Motor neuron (in vitro differentiated cells): ENCODE data around the gene TMEM273. TPM values are rescaled to one million over a fixed set of nuclear protein-coding genes. Genes with fewer than 3 reads are reported as not detected.
A peak's percentile ranks its signal among the peaks of the same experiment; 100 is the strongest.

Experiments used
- ATAC-seq, 8 experiments: fragments of 200-7000 bp; cut with Tn5 transposase; replicated peaks in 6 of 8; 2 replicates each; pipeline ENCODE4 v1.8.0; 2021; ENCODE audit warnings: mild to moderate bottlenecking in 8 of 8, moderate library complexity in 8 of 8
- H3K27ac ChIP-seq, 2 donors: fragments of 250-450 bp; sonication (Bioruptor Pico); 2 replicates each; pipeline ENCODE4 v1.9.0; 2021; ENCODE audit warnings: antibody characterized with exemption in 2 of 2, mild to moderate bottlenecking in 2 of 2, moderate library complexity in 1 of 2
- H3K4me1 ChIP-seq, 2 donors: fragments of 250-450 bp; sonication (Bioruptor Pico); replicated peaks in 1 of 2; 2 replicates each; pipeline ENCODE4 v1.6.1; 2021; ENCODE audit warnings: antibody characterized with exemption in 2 of 2, mild to moderate bottlenecking in 2 of 2, moderate library complexity in 1 of 2
- H3K4me3 ChIP-seq, 5 donors: fragments of 250-450 bp; sonication (Bioruptor Pico); 2 replicates each; pipeline ENCODE4 v1.9.0; 2021; ENCODE audit warnings: antibody characterized with exemption in 5 of 5, mild to moderate bottlenecking in 5 of 5, moderate library complexity in 4 of 5
- WGBS, 10 experiments: fragments of 450-650 bp; shearing (Covaris generic); methylation state at CpG; one replicate each; pipeline ENCODE4 v1.0.0; 2022; 5-methylcytosine and 5-hydroxymethylcytosine counted together
- in situ Hi-C, 9 experiments: fragments of 400-800 bp; cut with MboI; loops; one replicate each; pipeline ENCODE4 v1.15.0; 2021; ENCODE audit warnings: low sequenced_read_pairs in 9 of 9, low pct_unique_long_range_greater_than_20kb in 2 of 9; ENCODE audit not compliant: unreplicated experiment in 9 of 9
- total RNA-seq, 8 experiments: library from RNA; unstranded; fragments of 300-600 nt; gene quantifications; 2 replicates each; pipeline versions ENCODE4 v1.2.3 to v1.2.4, GENCODE V29; 2022

Gene TMEM273
- total RNA-seq, 8 experiments from 2014 or later = 0.25 to 0.71 (median 0.36) TPM; not detected in 4

- Histone ChIP-seq H3K4me1 (peaks cover 3 to 7% of the 10 kb centered on the region in 2 donors), H3K4me3 (no peak overlapping the region), H3K27ac (no peak overlapping the region)
- 70 to 100% (median 100%) methylated on average over 1 to 4 of the region's 4 CpGs; no CpG with 5 or more reads in 1 of the 10 experiments for WGBS, 10 experiments
- in situ Hi-C loops = no loop called here
- ATAC-seq = no peak
Observed at GRCh38 chr10:49110684-49111319, 77.4 kb downstream of the TMEM273 start.

GRCh38 chr10:49109669-49110340, 78.4 kb downstream of the TMEM273 start:
- in situ Hi-C loops = no loop called here
- Histone ChIP-seq H3K27ac (no peak overlapping the region), H3K4me3 (no peak overlapping the region), H3K4me1 (peaks cover 3 to 7% of the 10 kb centered on the region in 2 donors)
- ATAC-seq = peak in 7 of 8 experiments; percentile 15 to 98 (median 51)
- WGBS, 10 experiments = 0 to 100% (median 77%) methylated on average over 1 to 6 of the region's 9 CpGs

GRCh38 chr10:49108656-49109055, 79.5 kb downstream of the TMEM273 start:
- in situ Hi-C loops = no loop called here
- Histone ChIP-seq H3K4me3 (no peak overlapping the region), H3K27ac (no peak overlapping the region), H3K4me1 (peaks cover 3 to 7% of the 10 kb centered on the region in 2 donors)
- no peak for ATAC-seq
- WGBS, 10 experiments = 80 to 100% (median 100%) methylated on average over 1 of the region's 7 CpGs; no CpG with 5 or more reads in 6 of the 10 experiments

- no peak overlapping the region for H3K27ac ChIP-seq
- no peak for ATAC-seq
- in situ Hi-C loops = no loop called here
- H3K4me1 ChIP-seq = peaks cover 3 to 7% of the 10 kb centered on the region in 2 donors
- H3K4me3 ChIP-seq = no peak overlapping the region
- WGBS, 10 experiments = 74 to 100% (median 100%) methylated on average over 1 to 5 of the region's 8 CpGs; no CpG with 5 or more reads in 7 of the 10 experiments
Observed at GRCh38 chr10:49107887-49108267, 80.3 kb downstream of the TMEM273 start.

- Histone ChIP-seq H3K4me1 (peaks cover 3 to 7% of the 10 kb centered on the region in 2 donors), H3K4me3 (no peak overlapping the region), H3K27ac (no peak overlapping the region)
- in situ Hi-C loops = no loop called here
- no peak for ATAC-seq
- WGBS, 10 experiments = 86 to 100% (median 93%) methylated on average over 1 to 7 of the region's 17 CpGs; no CpG with 5 or more reads in 3 of the 10 experiments
Observed at GRCh38 chr10:49107111-49107886, 80.9 kb downstream of the TMEM273 start.

GRCh38 chr10:49106451-49106850, 81.7 kb downstream of the TMEM273 start:
- H3K4me3 ChIP-seq = no peak overlapping the region
- H3K27ac ChIP-seq = no peak overlapping the region
- in situ Hi-C loops = no loop called here
- WGBS, 10 experiments = 0 to 80% (median 49%) methylated on average over 1 to 2 of the region's 7 CpGs; no CpG with 5 or more reads in 6 of the 10 experiments
- peaks cover 3 to 7% of the 10 kb centered on the region in 2 donors for H3K4me1 ChIP-seq
- ATAC-seq = no peak

GRCh38 chr10:49105076-49105475, 83.1 kb downstream of the TMEM273 start:
- Histone ChIP-seq H3K4me3 (no peak overlapping the region), H3K4me1 (peaks cover 3 to 5% of the 10 kb centered on the region in 2 donors), H3K27ac (no peak overlapping the region)
- 63 to 95% (median 73%) methylated on average over 2 to 4 of the region's 4 CpGs; no CpG with 5 or more reads in 1 of the 10 experiments for WGBS, 10 experiments
- in situ Hi-C loops = no loop called here
- no peak for ATAC-seq

Other genes with a start within 250 kb of the TMEM273 start
- gene LRRC18, start 248.6 kb downstream of the TMEM273 start, total RNA-seq = under 1 TPM in 3 of 8 experiments, not detected in 5; 0.13 to 0.33 (median 0.14) TPM
- 10 to 100 TPM in 1 of 8 experiments, 1 to 10 TPM in 5, under 1 TPM in 2; 0.24 to 19.0 (median 2.0) TPM for gene VSTM4, start 72.9 kb downstream of the TMEM273 start, total RNA-seq
- gene FAM170B, start 54.4 kb downstream of the TMEM273 start, total RNA-seq = under 1 TPM in 4 of 8 experiments, not detected in 4; 0.14 to 0.36 (median 0.22) TPM
- 1 to 10 TPM in 1 of 8 experiments, under 1 TPM in 5, not detected in 2; 0.04 to 1.6 (median 0.22) TPM for gene C10orf71, start 110.8 kb upstream of the TMEM273 start, total RNA-seq
- under 1 TPM in 4 of 8 experiments, not detected in 4; 0.04 to 0.47 (median 0.31) TPM for gene DRGX, start 207.7 kb upstream of the TMEM273 start, total RNA-seq